HepG2 (cell line): ENCODE measurements around the gene MTA1. TPM values are rescaled to one million over a fixed set of nuclear protein-coding genes. Genes with fewer than 3 reads are reported as not detected.

ENCODE experiments used
- FOXA3 ChIP-seq: IDR thresholded peaks from 2 replicates; pipeline ENCODE4 v1.6.1; 2016; ENCODE audit warnings: missing genetic modification reagents, missing compliant biosample characterization
- KMT2A ChIP-seq: sonication (generic); formaldehyde crosslinking; IDR thresholded peaks from 2 replicates; pipeline ENCODE4 v1.4.0; 2020; ENCODE audit warnings: missing genetic modification reagents
- MTF2 ChIP-seq: sonication (generic); formaldehyde crosslinking; IDR thresholded peaks from 2 replicates; pipeline ENCODE4 v1.5.0; 2020; ENCODE audit warnings: missing genetic modification reagents, borderline replicate concordance
- NKX3-1 ChIP-seq: sonication (generic); formaldehyde crosslinking; IDR thresholded peaks from 2 replicates; pipeline ENCODE4 v1.5.0; 2020; ENCODE audit warnings: missing genetic modification reagents
- SP2 ChIP-seq: sonication (generic); formaldehyde crosslinking; IDR thresholded peaks from 2 replicates; pipeline ENCODE4 v1.5.1; 2020; ENCODE audit warnings: mild to moderate bottlenecking, missing genetic modification reagents
- TEAD2 ChIP-seq: sonication (generic); formaldehyde crosslinking; IDR thresholded peaks from 2 replicates; pipeline ENCODE4 v1.9.0; 2021; ENCODE audit warnings: missing genetic modification reagents
- ZNF12 ChIP-seq: sonication (generic); formaldehyde crosslinking; IDR thresholded peaks from 2 replicates; pipeline ENCODE4 v1.5.0; 2020; ENCODE audit warnings: missing genetic modification reagents
- ZNF138 ChIP-seq: sonication (generic); formaldehyde crosslinking; IDR thresholded peaks from 2 replicates; pipeline ENCODE4 v1.5.0; 2020; ENCODE audit warnings: mild to moderate bottlenecking, low read depth, missing genetic modification reagents
- ZNF383 ChIP-seq: sonication (generic); formaldehyde crosslinking; IDR thresholded peaks from 2 replicates; pipeline ENCODE4 v1.4.0; 2020; ENCODE audit warnings: missing genetic modification reagents, mild to moderate bottlenecking, borderline replicate concordance
- ZNF468 ChIP-seq: sonication (generic); formaldehyde crosslinking; IDR thresholded peaks from 2 replicates; pipeline ENCODE4 v1.8.0; 2022; ENCODE audit warnings: mild to moderate bottlenecking, moderate library complexity, missing genetic modification reagents
- ZNF670 ChIP-seq: sonication (generic); formaldehyde crosslinking; IDR thresholded peaks from 2 replicates; pipeline ENCODE4 v1.8.0; 2022; ENCODE audit warnings: mild to moderate bottlenecking, missing genetic modification reagents, borderline replicate concordance
- ZNF761 ChIP-seq: sonication (generic); formaldehyde crosslinking; conservative IDR thresholded peaks from 2 replicates; pipeline ENCODE4 v1.4.0; 2020; ENCODE audit warnings: mild to moderate bottlenecking, missing genetic modification reagents
- polyA plus RNA-seq, 8 experiments: library from polyadenylated mRNA; depleted of rRNA in 3 of 8; stranded (reverse) in 7 of 8; unstranded in 1 of 8; fragments of >200 nt; fragmentation: Illumina TruSeq in 4 of 8; extraction: Trizol in 4 of 8; gene quantifications; 2 replicates each; pipeline versions ENCODE4 v1.2.1 to v1.2.3, GENCODE V29; 2011 to 2016; ENCODE audit warnings: low read depth in 4 of 8, missing spikeins in 1 of 8, mixed read lengths in 1 of 8; ENCODE audit not compliant: insufficient read depth in 1 of 8
- total RNA-seq, 5 experiments: library from RNA; depleted of rRNA; stranded (reverse); fragments of >200 nt; fragmentation: Illumina TruSeq; extraction: Trizol; gene quantifications; 2 replicates each; pipeline ENCODE4 v1.2.3, GENCODE V29; 2016; ENCODE audit warnings: low read depth in 1 of 5
- TF ChIP-seq, protein P1 (sequence below): IDR thresholded peaks from 2 replicates; pipeline ENCODE4 v1.6.1; 2016; ENCODE audit warnings: low read depth, control low read depth
- TF ChIP-seq, protein P2 (sequence below): IDR thresholded peaks from 2 replicates; pipeline ENCODE4 v1.6.1; 2016; ENCODE audit warnings: low read depth, missing genetic modification reagents, missing compliant biosample characterization

MTA1 gene
- total and polyA plus RNA-seq, 2 of the 13 experiments (the other 11 are each of a cell fraction or from before 2014, with no cell fraction given): 35.2 to 85.8 TPM

GRCh38 chr14:105495990-105496830, 76.6 kb downstream of the MTA1 start (continued):
- TF ChIP-seq ZNF138 (CRISPR knock-in tag): no peak
- TF ChIP-seq, protein P1, sequence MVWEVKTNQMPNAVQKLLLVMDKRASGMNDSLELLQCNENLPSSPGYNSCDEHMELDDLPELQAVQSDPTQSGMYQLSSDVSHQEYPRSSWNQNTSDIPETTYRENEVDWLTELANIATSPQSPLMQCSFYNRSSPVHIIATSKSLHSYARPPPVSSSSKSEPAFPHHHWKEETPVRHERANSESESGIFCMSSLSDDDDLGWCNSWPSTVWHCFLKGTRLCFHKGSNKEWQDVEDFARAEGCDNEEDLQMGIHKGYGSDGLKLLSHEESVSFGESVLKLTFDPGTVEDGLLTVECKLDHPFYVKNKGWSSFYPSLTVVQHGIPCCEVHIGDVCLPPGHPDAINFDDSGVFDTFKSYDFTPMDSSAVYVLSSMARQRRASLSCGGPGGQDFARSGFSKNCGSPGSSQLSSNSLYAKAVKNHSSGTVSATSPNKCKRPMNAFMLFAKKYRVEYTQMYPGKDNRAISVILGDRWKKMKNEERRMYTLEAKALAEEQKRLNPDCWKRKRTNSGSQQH (CRISPR knock-in tag): 0 out of 2 replicates have a peak, but pooled peaks have one; percentile 37
- TF ChIP-seq ZNF670 (CRISPR knock-in tag): no peak
- TF ChIP-seq TEAD2: no peak
- no peak for TF ChIP-seq ZNF12 (CRISPR knock-in tag)
- TF ChIP-seq ZNF761: 0 out of 2 replicates have a peak, but pooled peaks have one; percentile 16
- TF ChIP-seq FOXA3 (CRISPR knock-in tag): peak; percentile 50; the same call in 1 of the 2 replicates
- no peak for TF ChIP-seq SP2 (CRISPR knock-in tag)
- TF ChIP-seq ZNF383: no peak
- TF ChIP-seq KMT2A (CRISPR knock-in tag): no peak
- TF ChIP-seq, protein P2, sequence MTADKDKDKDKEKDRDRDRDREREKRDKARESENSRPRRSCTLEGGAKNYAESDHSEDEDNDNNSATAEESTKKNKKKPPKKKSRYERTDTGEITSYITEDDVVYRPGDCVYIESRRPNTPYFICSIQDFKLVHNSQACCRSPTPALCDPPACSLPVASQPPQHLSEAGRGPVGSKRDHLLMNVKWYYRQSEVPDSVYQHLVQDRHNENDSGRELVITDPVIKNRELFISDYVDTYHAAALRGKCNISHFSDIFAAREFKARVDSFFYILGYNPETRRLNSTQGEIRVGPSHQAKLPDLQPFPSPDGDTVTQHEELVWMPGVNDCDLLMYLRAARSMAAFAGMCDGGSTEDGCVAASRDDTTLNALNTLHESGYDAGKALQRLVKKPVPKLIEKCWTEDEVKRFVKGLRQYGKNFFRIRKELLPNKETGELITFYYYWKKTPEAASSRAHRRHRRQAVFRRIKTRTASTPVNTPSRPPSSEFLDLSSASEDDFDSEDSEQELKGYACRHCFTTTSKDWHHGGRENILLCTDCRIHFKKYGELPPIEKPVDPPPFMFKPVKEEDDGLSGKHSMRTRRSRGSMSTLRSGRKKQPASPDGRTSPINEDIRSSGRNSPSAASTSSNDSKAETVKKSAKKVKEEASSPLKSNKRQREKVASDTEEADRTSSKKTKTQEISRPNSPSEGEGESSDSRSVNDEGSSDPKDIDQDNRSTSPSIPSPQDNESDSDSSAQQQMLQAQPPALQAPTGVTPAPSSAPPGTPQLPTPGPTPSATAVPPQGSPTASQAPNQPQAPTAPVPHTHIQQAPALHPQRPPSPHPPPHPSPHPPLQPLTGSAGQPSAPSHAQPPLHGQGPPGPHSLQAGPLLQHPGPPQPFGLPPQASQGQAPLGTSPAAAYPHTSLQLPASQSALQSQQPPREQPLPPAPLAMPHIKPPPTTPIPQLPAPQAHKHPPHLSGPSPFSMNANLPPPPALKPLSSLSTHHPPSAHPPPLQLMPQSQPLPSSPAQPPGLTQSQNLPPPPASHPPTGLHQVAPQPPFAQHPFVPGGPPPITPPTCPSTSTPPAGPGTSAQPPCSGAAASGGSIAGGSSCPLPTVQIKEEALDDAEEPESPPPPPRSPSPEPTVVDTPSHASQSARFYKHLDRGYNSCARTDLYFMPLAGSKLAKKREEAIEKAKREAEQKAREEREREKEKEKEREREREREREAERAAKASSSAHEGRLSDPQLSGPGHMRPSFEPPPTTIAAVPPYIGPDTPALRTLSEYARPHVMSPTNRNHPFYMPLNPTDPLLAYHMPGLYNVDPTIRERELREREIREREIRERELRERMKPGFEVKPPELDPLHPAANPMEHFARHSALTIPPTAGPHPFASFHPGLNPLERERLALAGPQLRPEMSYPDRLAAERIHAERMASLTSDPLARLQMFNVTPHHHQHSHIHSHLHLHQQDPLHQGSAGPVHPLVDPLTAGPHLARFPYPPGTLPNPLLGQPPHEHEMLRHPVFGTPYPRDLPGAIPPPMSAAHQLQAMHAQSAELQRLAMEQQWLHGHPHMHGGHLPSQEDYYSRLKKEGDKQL (CRISPR knock-in tag): peak; percentile 69; the same call in 1 of the 2 replicates
- no peak for TF ChIP-seq MTF2 (CRISPR knock-in tag)
- TF ChIP-seq NKX3-1 (CRISPR knock-in tag): no peak
- TF ChIP-seq ZNF468 (CRISPR knock-in tag): no peak
